Erythroblast (primary cell): ENCODE results near the gene COL24A1.

Experiments
- GATA1 ChIP-seq: IDR thresholded peaks from 2 replicates; pipeline ENCODE4 v1.6.1; 2011; ENCODE audit warnings: low read depth, mild to moderate bottlenecking, control low read depth, low read length, moderate library complexity
- POLR2A ChIP-seq: IDR thresholded peaks from 2 replicates; pipeline ENCODE4 v1.6.1; 2011; ENCODE audit warnings: mild to moderate bottlenecking, low read length

DNA sequence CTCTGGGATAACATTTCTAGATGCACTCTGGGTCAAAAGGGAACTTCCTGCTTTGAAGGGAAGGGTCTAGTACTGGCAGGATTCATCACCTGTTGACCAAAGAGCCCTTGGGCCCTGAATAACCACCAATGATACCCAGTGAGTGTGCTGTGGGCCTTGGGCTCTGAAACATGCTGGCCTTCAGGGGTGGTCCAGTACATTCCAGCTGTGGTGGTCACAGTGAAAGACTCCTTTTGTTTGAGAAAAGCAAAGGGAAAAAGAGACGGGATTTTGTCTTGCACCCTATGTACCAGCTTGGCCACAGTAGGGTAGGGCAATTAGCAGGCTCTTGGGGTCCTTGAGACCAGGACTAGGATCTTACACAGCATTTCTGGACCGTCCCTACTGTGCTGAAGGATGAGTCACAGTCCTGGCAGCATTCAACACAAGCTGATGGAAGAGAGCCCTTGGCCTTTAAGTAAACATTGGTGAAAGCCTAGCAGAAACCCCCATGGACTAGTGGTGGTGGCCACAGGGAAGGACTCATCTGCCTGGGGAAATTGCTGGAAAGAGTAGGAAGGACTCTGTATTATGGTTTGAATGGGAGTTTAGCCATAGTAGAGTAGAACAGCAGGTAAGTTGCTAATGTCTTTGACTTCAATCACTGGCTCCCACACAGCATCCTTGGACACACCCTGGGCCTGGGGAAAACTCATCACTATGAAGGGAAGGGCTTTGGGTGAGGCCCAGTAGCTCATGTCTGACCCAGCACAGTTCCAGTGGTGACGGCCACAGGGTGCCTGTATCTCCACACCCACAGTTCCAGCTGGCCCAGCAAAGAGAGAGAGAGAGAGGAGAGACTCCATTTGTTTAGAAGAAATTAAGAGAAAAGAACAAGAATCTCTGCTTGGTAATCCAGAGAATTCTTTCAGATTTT, 87.5 kb downstream of the COL24A1 start:
- TF ChIP-seq POLR2A = no peak
- TF ChIP-seq GATA1 = no peak
